VCaP (cell line): ENCODE results near the gene TDP1.

Experiments
- H3K27ac ChIP-seq: fragments of 450-650 bp; 2 replicates; pipeline ENCODE4 v1.5.1; 2017
- CTCF ChIP-seq: fragments of 450-650 bp; conservative IDR thresholded peaks from 2 replicates; pipeline ENCODE4 v1.5.1; 2017; ENCODE audit warnings: mild to moderate bottlenecking, moderate library complexity

Gene TDP1

DNA sequence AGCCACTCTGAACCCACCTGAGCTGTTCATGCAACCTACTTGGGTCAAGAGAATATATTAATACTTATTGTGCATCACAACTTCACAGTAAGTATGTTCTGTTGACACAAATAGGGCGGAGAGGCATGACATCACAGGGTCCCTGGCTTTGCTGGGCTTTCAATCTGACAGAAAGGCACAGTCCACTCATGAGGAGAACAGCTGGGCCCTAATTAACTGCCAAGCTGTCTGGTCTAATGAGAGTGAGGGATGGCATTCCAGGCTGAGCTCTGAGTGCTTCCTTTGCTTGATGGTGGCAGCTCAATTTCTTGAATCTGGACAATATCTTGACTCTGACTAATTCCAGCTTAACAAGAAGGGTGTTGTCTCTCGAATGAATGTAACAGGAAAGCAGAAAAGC, 3.2 kb upstream of the TDP1 start:
- no peak for TF ChIP-seq CTCF

DNA sequence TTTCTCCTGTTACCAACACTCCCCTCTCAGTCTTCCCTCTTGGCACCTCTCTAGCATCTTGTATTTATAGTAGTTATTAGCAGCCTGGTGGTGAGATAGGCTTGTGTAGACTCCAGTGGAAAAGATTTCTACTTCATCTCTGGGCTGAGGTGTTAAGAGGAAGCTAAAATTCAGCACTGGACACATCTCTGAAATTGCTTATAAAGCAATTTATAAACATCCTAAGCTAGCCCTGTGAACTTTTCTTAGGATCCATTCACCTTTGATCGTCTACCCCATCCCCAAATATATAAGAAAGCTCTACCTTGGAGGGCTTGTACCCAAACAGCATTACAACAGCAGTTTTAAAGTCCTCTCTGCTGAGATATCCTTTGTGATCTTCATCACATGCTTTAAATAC, 2.1 kb upstream of the TDP1 start:
- peak overlapping the region; percentile 90 for H3K27ac ChIP-seq
- no peak for TF ChIP-seq CTCF

More for the DNA sequence above, 3.2 kb upstream of the TDP1 start:
- no peak overlapping the region; the same call in 1 of the 2 replicates for H3K27ac ChIP-seq

DNA sequence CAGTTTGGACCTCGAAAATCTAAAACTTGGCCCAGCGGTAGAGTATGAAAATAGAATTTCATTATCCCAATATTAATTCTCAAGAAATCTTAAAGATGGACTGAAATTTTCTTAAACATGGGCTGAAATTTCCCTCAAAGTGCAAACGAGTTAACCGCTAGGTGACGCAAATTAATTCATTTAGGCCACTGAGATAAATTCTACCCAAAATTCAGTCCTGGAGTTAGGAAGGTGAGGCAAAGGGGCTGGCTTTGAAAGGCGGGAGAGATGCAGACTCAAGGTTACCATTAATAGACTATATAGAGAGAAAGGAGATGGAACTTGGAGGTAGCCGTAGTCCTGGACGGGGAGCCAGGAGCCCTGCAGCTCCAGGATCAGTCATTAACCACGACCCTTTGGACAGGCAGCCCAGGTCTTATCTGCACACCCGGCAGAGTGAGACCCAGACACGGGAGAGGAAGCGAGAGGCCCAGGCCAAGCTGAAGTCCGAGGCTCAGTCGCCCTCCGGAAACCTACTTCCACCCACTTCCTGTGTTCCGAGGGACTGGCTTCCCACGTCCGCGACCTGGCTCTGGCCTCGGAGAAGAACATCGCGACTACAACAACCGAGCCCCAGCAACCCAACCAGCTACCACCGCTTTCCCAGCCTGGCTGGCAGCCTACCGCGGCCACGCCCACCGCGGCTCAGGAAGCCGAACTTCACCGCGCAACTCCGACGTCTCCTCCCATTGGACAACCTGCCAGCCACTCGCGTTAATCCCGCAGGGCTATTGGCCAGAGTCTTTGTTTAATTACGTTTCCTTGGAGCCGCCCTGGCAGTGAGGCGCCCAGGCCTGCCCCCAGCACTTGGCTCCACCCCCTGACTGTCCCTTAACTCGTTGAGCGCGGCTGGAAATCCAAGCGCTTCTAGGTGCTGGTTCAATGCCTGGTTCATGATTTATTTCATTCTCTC, 1.4 kb upstream of the TDP1 start, which contains the start of gene EFCAB11:
Gene EFCAB11 (minus strand): TSS at position 661 of the 952 bp plus-strand sequence. CDS start 70 bp downstream, at position 591.
- peak; percentile 39; the same call in 1 of the 2 replicates for TF ChIP-seq CTCF

DNA sequence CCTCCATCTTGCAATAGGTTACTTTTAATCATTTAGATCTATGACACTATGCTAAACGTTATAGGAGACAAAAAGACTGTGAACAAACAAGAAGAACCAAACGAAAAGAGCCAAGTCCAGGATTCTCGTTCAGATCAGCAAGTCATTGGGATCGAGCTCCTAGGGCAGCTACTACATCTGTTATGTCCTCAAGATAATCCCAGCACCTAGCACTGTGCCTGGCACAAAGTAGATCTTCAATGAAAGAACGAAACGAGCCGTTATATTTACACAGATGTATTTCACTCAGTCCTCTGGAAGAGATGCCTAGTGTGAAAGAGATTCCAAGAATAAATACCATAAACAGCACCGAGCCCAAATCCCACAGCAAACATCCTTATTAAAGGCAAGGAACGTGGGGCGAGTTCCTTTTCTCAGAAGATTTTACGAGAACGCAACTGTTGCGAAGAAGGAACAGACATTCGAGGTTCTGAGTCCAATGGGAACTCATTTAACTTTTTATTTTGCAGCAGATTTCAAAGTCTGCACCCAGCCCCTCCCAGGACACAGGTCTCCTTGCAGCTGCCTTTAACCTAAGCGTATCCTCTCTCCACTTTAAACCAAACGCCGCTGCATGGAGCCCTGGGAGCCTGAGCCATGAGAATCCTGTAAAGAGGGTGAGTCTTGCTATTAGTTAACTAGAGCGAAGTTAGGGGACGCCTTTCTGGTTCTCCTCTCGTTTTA, 544 bp upstream of the TDP1 start:
- no peak for TF ChIP-seq CTCF

More for the DNA sequence above, 1.4 kb upstream of the TDP1 start, which contains the start of gene EFCAB11:
- H3K27ac ChIP-seq: peak within 1 kb of the TSS; percentile 90

GRCh38 chr14:89956661-89957009, 908 bp downstream of the TDP1 start:
- no peak for TF ChIP-seq CTCF
- H3K27ac ChIP-seq: peak overlapping the region; percentile 90

More for the DNA sequence above, 544 bp upstream of the TDP1 start:
- peak overlapping the region; percentile 90 for H3K27ac ChIP-seq

DNA sequence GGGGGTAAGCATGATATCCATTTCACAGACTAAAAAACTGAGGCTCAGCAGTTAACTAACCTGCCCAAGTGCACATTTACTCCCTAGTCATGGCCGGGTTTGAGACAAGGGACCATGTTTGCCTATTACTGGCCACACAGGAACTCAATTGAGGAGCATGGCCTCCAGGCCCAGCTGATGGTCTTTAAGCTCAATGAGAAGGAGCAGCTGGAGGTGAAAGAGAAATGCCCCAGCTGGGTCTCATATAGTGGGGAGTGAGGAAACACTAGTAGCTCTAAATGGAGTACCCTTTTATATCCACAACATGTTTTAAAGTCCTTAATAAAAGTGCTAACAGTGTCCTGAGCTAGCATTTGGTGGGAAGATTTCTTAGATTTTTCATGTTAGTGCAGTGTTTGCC, 1.6 kb downstream of the TDP1 start:
- peak overlapping the region; percentile 90; the same call in 1 of the 2 replicates for H3K27ac ChIP-seq
- TF ChIP-seq CTCF: no peak

DNA sequence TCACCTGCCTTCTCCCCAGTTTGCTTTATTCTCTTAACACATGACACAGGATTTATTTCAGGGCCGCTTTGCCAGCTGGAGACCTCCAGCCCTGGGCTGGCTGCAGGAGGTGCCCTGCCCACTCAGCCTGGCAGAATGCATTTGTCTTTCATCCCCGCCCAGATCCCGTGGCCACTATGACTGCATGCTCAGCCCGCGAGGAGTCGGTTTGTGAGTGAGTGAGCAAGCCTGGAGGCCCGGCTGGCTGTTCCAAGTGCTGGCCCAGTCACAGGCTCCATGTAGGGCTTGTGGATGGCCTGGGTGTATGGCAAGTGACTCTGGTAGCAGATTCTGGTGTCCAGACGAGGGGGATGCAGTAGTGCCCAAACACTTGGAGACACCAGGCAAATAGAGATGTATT, 2.1 kb downstream of the TDP1 start:
- no peak for TF ChIP-seq CTCF
- no peak overlapping the region; the same call in 1 of the 2 replicates for H3K27ac ChIP-seq
